ENCODE data around the gene CXorf38. TPM values are rescaled to one million over a fixed set of nuclear protein-coding genes. Genes with fewer than 3 reads are reported as not detected.

The CXorf38 gene
- total RNA-seq, 4 donors from 2014 or later: 3.6 to 29.1 (median 21.7) TPM

DNA sequence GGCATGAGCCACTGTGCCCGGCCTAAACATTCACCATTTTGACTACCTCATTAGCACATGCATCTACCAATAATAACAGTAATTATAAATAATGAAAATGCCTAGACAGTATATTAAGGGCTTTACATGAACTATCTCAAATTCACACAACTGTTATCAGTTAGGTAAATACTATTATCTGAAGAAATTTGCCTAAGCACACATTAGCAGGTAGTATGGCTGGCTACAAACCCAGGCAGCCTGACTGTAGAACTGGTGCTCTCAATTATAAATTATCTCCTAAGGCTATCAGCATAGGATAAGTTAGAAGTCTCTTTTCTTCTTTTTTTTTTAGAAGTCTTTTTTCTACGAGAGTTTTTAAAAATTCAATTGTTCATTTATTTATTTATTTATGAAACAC lies 14.1 kb upstream of the CXorf38 start:
- no peak for DNase-seq
- no peak overlapping the region for H3K27ac ChIP-seq
- no peaks in the 10 kb centered on the region for H3K36me3 ChIP-seq
- intact Hi-C loops (cut with DNase I; ENCODE audit: low total_unique reads): no loop called here
- TF ChIP-seq POLR2A (IDR thresholded peaks at IDR 0.05): no peak
- TF ChIP-seq, protein P1, sequence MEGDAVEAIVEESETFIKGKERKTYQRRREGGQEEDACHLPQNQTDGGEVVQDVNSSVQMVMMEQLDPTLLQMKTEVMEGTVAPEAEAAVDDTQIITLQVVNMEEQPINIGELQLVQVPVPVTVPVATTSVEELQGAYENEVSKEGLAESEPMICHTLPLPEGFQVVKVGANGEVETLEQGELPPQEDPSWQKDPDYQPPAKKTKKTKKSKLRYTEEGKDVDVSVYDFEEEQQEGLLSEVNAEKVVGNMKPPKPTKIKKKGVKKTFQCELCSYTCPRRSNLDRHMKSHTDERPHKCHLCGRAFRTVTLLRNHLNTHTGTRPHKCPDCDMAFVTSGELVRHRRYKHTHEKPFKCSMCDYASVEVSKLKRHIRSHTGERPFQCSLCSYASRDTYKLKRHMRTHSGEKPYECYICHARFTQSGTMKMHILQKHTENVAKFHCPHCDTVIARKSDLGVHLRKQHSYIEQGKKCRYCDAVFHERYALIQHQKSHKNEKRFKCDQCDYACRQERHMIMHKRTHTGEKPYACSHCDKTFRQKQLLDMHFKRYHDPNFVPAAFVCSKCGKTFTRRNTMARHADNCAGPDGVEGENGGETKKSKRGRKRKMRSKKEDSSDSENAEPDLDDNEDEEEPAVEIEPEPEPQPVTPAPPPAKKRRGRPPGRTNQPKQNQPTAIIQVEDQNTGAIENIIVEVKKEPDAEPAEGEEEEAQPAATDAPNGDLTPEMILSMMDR (IDR thresholded peaks at IDR 0.05): no peak
- peaks cover 0 to 2% of the 10 kb centered on the region in 2 donors for H3K27me3 ChIP-seq
- H3K9me3 ChIP-seq: no peaks in the 10 kb centered on the region
- H3K4me1 ChIP-seq: no peaks in the 10 kb centered on the region
- H3K4me3 ChIP-seq: no peak overlapping the region

DNA sequence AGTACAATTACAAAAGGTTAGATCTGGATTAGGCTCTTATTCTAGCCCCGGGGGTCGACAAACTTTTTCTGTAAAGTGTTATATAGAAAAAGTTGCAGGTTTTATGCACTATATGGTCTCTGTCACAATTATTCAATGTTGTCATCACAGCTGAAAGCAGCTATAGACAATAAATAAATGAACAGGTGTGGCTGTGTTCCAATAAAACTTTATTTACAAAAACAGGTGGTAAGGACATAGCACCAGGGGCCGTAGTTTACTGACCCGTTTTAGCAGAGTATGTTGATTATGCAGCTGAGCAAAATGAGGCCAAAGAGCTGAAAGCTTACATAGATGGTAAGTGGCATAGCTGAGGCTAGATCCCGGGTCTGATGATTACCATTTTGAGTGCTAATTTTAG lies 13.0 kb upstream of the CXorf38 start:
- Histone ChIP-seq H3K4me1 (no peaks in the 10 kb centered on the region), H3K9me3 (no peaks in the 10 kb centered on the region), H3K4me3 (no peak overlapping the region), H3K27ac (no peak overlapping the region), H3K36me3 (no peaks in the 10 kb centered on the region), H3K27me3 (no peaks in the 10 kb centered on the region)
- intact Hi-C loops (cut with DNase I; ENCODE audit: low total_unique reads): no loop called here
- TF ChIP-seq, protein P1 (IDR thresholded peaks at IDR 0.05): no peak
- TF ChIP-seq POLR2A (IDR thresholded peaks at IDR 0.05): no peak
- no peak for DNase-seq

DNA sequence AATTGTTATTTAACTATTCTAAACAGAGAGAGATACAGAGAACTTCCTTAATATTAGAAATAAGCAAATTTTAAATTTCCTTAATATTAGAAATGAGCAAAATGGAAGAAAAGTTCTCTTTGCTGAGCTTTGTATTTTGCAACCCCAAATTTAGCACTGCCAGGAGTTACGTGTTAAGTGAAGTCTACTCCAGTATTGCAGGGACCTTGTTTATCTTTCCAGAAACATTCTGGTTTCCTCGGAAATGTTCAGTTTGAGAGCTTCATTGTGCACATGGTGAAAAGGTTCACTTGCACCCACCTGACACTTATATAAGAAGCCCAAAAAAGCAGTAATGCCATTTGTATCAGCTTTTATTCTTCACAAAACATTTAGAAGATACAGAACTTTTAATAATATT lies 6.2 kb upstream of the CXorf38 start:
- Histone ChIP-seq H3K4me3 (no peak overlapping the region), H3K4me1 (no peaks in the 10 kb centered on the region), H3K36me3 (no peaks in the 10 kb centered on the region), H3K9me3 (no peaks in the 10 kb centered on the region), H3K27ac (no peak overlapping the region), H3K27me3 (no peaks in the 10 kb centered on the region)
- no peak for TF ChIP-seq POLR2A (IDR thresholded peaks at IDR 0.05)
- DNase-seq: no peak
- intact Hi-C loops (cut with DNase I; ENCODE audit: low total_unique reads): loop anchor here (10.0 kb wide), 2 partner anchors 141 to 461 kb away; no protein-coding TSS in a partner anchor

DNA sequence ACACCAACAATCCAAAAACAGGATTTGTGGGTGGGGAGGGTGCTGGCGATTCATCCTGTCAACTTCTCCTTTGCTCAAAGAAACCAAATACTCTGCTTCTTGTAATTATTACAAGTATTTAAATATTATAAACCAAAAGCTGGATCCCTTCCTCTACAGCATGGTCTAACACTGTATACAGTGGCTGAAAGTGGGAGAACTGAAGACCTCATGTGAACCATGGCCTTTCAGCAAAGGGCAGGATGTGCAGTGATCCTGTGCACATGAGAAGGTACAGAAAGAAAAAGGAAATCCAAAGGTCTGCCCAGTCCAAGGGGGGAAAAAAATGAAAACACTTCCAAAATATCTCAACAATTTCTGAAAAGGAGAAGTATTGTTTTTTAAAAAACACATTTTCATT lies 5.3 kb upstream of the CXorf38 start:
- intact Hi-C loops (cut with DNase I; ENCODE audit: low total_unique reads): loop anchor here (10.0 kb wide), 2 partner anchors 142 to 462 kb away; no protein-coding TSS in a partner anchor
- H3K4me3 ChIP-seq: no peak overlapping the region

DNA sequence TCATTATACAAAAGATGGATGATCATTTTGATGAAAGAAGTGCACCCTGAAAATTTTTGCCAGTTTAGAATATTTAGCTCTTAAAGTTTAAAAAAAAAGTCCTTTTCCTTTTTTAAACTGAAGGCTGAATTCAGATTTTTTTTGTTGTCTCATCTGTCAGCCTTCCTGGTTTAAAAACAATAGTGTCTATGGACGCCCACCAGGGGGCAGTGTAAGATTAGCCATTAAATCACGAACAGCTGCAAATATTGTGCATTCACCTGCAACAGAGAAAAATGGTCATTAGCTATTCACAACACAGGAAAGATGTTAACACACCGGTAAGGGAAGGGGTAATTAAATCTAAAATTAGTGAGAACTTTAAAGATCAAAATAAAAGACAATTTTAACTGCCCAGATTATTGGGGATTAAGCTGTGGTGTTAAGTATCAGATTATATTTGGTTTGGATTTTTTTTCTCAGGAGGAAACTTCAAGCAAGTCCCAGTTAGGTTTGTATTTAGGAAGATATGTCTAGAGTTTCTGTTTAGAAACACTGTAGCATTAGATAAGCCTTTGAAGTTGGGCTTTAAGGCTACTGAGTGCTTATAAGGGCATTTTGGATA lies 4.4 kb upstream of the CXorf38 start:
- peak; percentile 65 to 76 for DNase-seq
- Histone ChIP-seq H3K4me3 (no peak overlapping the region), H3K36me3 (no peaks in the 10 kb centered on the region), H3K4me1 (no peaks in the 10 kb centered on the region), H3K27ac (no peak overlapping the region), H3K27me3 (no peaks in the 10 kb centered on the region), H3K9me3 (no peaks in the 10 kb centered on the region)
- intact Hi-C loops (cut with DNase I; ENCODE audit: low total_unique reads): loop anchor here (10.0 kb wide), 2 partner anchors 143 to 463 kb away; no protein-coding TSS in a partner anchor
- no peak for TF ChIP-seq POLR2A (IDR thresholded peaks at IDR 0.05)
- TF ChIP-seq, protein P1 (IDR thresholded peaks at IDR 0.05): peak; percentile 82 to 90 (median 86)

More for the DNA sequence above, 5.3 kb upstream of the CXorf38 start:
- Histone ChIP-seq H3K27me3 (no peaks in the 10 kb centered on the region), H3K4me1 (no peaks in the 10 kb centered on the region), H3K36me3 (no peaks in the 10 kb centered on the region), H3K27ac (no peak overlapping the region), H3K9me3 (no peaks in the 10 kb centered on the region)
- TF ChIP-seq, protein P1 (IDR thresholded peaks at IDR 0.05): no peak
- TF ChIP-seq POLR2A (IDR thresholded peaks at IDR 0.05): no peak
- no peak for DNase-seq

All from uterus (tissue), 4 donors.